Endothelial cell of umbilical vein (primary cell): ENCODE data around the gene PHACTR1. TPM values are rescaled to one million over a fixed set of nuclear protein-coding genes. Genes with fewer than 3 reads are reported as not detected.

Source experiments
- BruUV-seq: library from RNA; stranded (reverse); fragments of 400-500 nt; replicated peaks from 2 replicates; lab custom pipeline; 2021; lab: Mats Ljungman, UMichigan
- CTCF ChIA-PET: fragments of 300-600, 350-600 bp; sonication (Branson Sonifier 250); formaldehyde crosslinking; loops from one replicate; lab custom pipeline; 2021; ENCODE audit warnings: antibody characterized with exemption, inconsistent platforms; lab: Charles Lee
- POLR2A ChIA-PET: fragments of 300-600, 350-600 bp; sonication (Branson Sonifier 250); formaldehyde crosslinking; loops from one replicate; lab custom pipeline; 2021; ENCODE audit warnings: antibody characterized with exemption, inconsistent platforms; lab: Charles Lee
- DNase-seq: peaks from one replicate; pipeline ENCODE4 v3.0.0-alpha.2; 2011; ENCODE audit warnings: low read depth, low spot score
- FAIRE-seq: peaks from 2 replicates; lab custom pipeline; 2011; peaks lifted over from hg19 to GRCh38; lab: Jason Lieb, UNC
- H2AFZ ChIP-seq: 2 replicates; pipeline ENCODE4 v1.6.0; 2012; ENCODE audit warnings: low read depth, low read length, control low read depth, inconsistent platforms
- H3K27ac ChIP-seq: 2 replicates; pipeline ENCODE4 v1.5.1; 2011; ENCODE audit warnings: low read depth, mild to moderate bottlenecking, control low read depth, low read length, moderate library complexity; ENCODE audit not compliant: insufficient read depth
- H3K27me3 ChIP-seq, 2 experiments: 2 replicates each; pipeline versions ENCODE4 v1.6.0 to v1.6.1; 2011; ENCODE audit warnings: low read length in 2 of 2, mixed read lengths in 1 of 2; ENCODE audit not compliant: control insufficient read depth in 2 of 2, insufficient read depth in 2 of 2
- H3K36me3 ChIP-seq, 2 experiments: 2 replicates in 1 of 2; 3 replicates in 1 of 2; pipeline ENCODE4 v1.5.1; 2011; ENCODE audit warnings: low read length in 2 of 2, mild to moderate bottlenecking in 1 of 2, moderate library complexity in 1 of 2; ENCODE audit not compliant: control insufficient read depth in 2 of 2, insufficient read depth in 2 of 2; ENCODE audit errors: extremely low read depth in 1 of 2
- H3K4me1 ChIP-seq: 3 replicates; pipeline ENCODE4 v1.5.1; 2011; ENCODE audit warnings: mild to moderate bottlenecking, low read length; ENCODE audit not compliant: control insufficient read depth, insufficient read depth; ENCODE audit errors: extremely low read depth
- H3K4me2 ChIP-seq: 2 replicates; pipeline ENCODE4 v1.6.1; 2011; ENCODE audit warnings: low read length, control low read depth, mixed read lengths; ENCODE audit not compliant: insufficient read depth
- H3K4me3 ChIP-seq, 3 experiments: fragments of 200-600 bp in 1 of 3; sonication (generic), shearing (Covaris generic) in 1 of 3; replicated peaks in 1 of 3; 2 replicates each; pipeline ENCODE4 v1.5.1; 2011 to 2016; ENCODE audit warnings: control low read depth in 3 of 3, low read length in 3 of 3, mild to moderate bottlenecking in 2 of 3, inconsistent platforms in 1 of 3, low read depth in 1 of 3, moderate library complexity in 1 of 3; ENCODE audit not compliant: insufficient read depth in 1 of 3
- H3K79me2 ChIP-seq: 2 replicates; pipeline ENCODE4 v1.6.0; 2012; ENCODE audit warnings: low read length, inconsistent platforms; ENCODE audit not compliant: control insufficient read depth, insufficient read depth
- H3K9ac ChIP-seq: replicated peaks from 2 replicates; pipeline ENCODE3; 2011; ENCODE audit warnings: low read length, control low read depth; ENCODE audit not compliant: insufficient read depth; ENCODE audit errors: extremely low read depth
- H3K9me1 ChIP-seq: replicated peaks from 3 replicates; pipeline ENCODE4 v1.6.0; 2011; ENCODE audit warnings: mild to moderate bottlenecking, low read length; ENCODE audit not compliant: control insufficient read depth, insufficient read depth; ENCODE audit errors: extremely low read depth
- H3K9me3 ChIP-seq: replicated peaks from 2 replicates; pipeline ENCODE4 v1.5.1; 2012; ENCODE audit warnings: low read length, inconsistent platforms; ENCODE audit not compliant: control insufficient read depth, insufficient read depth
- H4K20me1 ChIP-seq: replicated peaks from 2 replicates; pipeline ENCODE3; 2011; ENCODE audit warnings: mild to moderate bottlenecking, low read length; ENCODE audit not compliant: control insufficient read depth, insufficient read depth; ENCODE audit errors: extremely low read depth
- CTCF ChIP-seq, 2 donors: IDR thresholded peaks; 1 replicate in 1 of 2; 2 replicates in 1 of 2; pipeline ENCODE4 v1.5.1; 2011; ENCODE audit warnings: low read length in 2 of 2, mild to moderate bottlenecking in 2 of 2, moderate library complexity in 2 of 2, control low read depth in 1 of 2, inconsistent platforms in 1 of 2, low read depth in 1 of 2; ENCODE audit not compliant: insufficient read depth in 1 of 2; ENCODE audit errors: extremely low read depth in 1 of 2
- EZH2 ChIP-seq: IDR thresholded peaks from 2 replicates; pipeline ENCODE4 v1.6.1; 2012; ENCODE audit warnings: borderline replicate concordance, low read depth, mild to moderate bottlenecking, moderate library complexity, low read length, inconsistent platforms; ENCODE audit not compliant: severe bottlenecking
- FOS ChIP-seq: IDR thresholded peaks from 2 replicates; pipeline ENCODE4 v1.6.1; 2011; ENCODE audit warnings: mild to moderate bottlenecking, low read length, moderate library complexity, borderline replicate concordance; ENCODE audit not compliant: insufficient read depth
- GATA2 ChIP-seq: IDR thresholded peaks from 2 replicates; pipeline ENCODE4 v1.7.0; 2011; ENCODE audit warnings: low read depth, mild to moderate bottlenecking, moderate library complexity, mixed read lengths, low read length; ENCODE audit not compliant: insufficient read length, insufficient read depth
- JUN ChIP-seq: IDR thresholded peaks from 2 replicates; pipeline ENCODE4 v1.6.1; 2011; ENCODE audit warnings: borderline replicate concordance, low read depth; ENCODE audit not compliant: insufficient read length, insufficient read depth
- MAX ChIP-seq: IDR thresholded peaks from 2 replicates; pipeline ENCODE4 v1.6.1; 2011; ENCODE audit not compliant: insufficient read depth, insufficient read length
- MYC ChIP-seq: IDR thresholded peaks from one replicate; pipeline ENCODE4 v1.6.1; 2011; ENCODE audit warnings: mild to moderate bottlenecking, low read depth, low read length
- POLR2A ChIP-seq: IDR thresholded peaks from 2 replicates; pipeline ENCODE4 v1.6.1; 2012; ENCODE audit warnings: low read depth, mild to moderate bottlenecking, control low read depth, low read length
- POLR2AphosphoS5 ChIP-seq: IDR thresholded peaks from 2 replicates; pipeline ENCODE4 v1.6.1; 2012; ENCODE audit warnings: low read depth, mild to moderate bottlenecking, control low read depth, low read length, moderate library complexity; ENCODE audit not compliant: insufficient read depth
- dilution Hi-C: fragments of 300-500 bp; cut with MboI; formaldehyde crosslinking; loops from one replicate; pipeline ENCODE4 v1.15.0; 2019; ENCODE audit warnings: low sequenced_read_pairs; ENCODE audit not compliant: extremely low pct_ligation_motif_present
- intact Hi-C: fragments of 100-400 bp; cut with micrococcal nuclease; formaldehyde crosslinking; loops from one replicate; pipeline ENCODE4 v1.10.0; 2022
- polyA plus RNA-seq, 4 experiments: library from polyadenylated mRNA; depleted of rRNA in 3 of 4; stranded (reverse) in 3 of 4; unstranded in 1 of 4; fragments of >200 nt; gene quantifications; 2 replicates each; pipeline versions ENCODE4 v1.2.1 to v1.2.3, GENCODE V29; 2011 to 2012; ENCODE audit warnings: missing spikeins in 1 of 4
- total RNA-seq: library from RNA; stranded (reverse); gene quantifications from 2 replicates; pipeline ENCODE4 v1.2.3, GENCODE V29; 2021

PHACTR1 gene
- total and polyA plus RNA-seq, 2 donors (not counting 3 experiments of a cell fraction or from before 2014, with no cell fraction given) = 2.4 to 23.2 TPM

- Histone ChIP-seq H2AFZ (no peak overlapping the region), H3K79me2 (no peaks in the 10 kb centered on the region), H3K9ac (no peak overlapping the region), H3K4me3 (no peak overlapping the region), H3K4me2 (no peak overlapping the region), H3K4me1 (no peaks in the 10 kb centered on the region), H3K27me3 (no peaks in the 10 kb centered on the region), H3K9me1 (no peaks in the 10 kb centered on the region), H3K9me3 (no peaks in the 10 kb centered on the region), H3K36me3 (no peaks in the 10 kb centered on the region), H3K27ac (no peak overlapping the region), H4K20me1 (no peaks in the 10 kb centered on the region)
- FAIRE-seq (no peak), DNase-seq (no peak)
- BruUV-seq = no TSS peak
- TF ChIP-seq EZH2 (no peak), JUN (no peak), CTCF (IDR thresholded peaks at IDR 0.05; ENCODE audit: extremely low read depth in 1 of 2, insufficient read depth in 1 of 2, low read depth in 1 of 2, low read length in 2 of 2) (no peak), MAX (no peak), POLR2A (no peak), POLR2AphosphoS5 (no peak), FOS (no peak), GATA2 (no peak), MYC (no peak)
- intact Hi-C loops = no loop called here
- dilution Hi-C loops = no loop called here
- CTCF ChIA-PET = no interaction called here
- POLR2A ChIA-PET = no interaction called here
Measured at GRCh38 chr6:13005994-13006393, 289.4 kb downstream of the PHACTR1 start.
